CD1c-positive myeloid dendritic cell (primary cell): Measurements from ENCODE around the gene MIOX.

Experiments
- DNase-seq: peaks from one replicate; pipeline ENCODE4 v3.0.0-alpha.2; 2016; ENCODE audit errors: extremely low spot score

MIOX gene

GRCh38 chr22:50490531-50491308 lies 4.1 kb downstream of the MIOX start:
- DNase-seq: peak; percentile 92

GRCh38 chr22:50497093-50497492 lies 10.4 kb downstream of the MIOX start:
- DNase-seq: no peak

- DNase-seq: peak; percentile 82
These were observed 11.7 kb downstream of the MIOX start for GRCh38 chr22:50498322-50498890.

GRCh38 chr22:50500452-50500851 lies 13.8 kb downstream of the MIOX start:
- no peak for DNase-seq

GRCh38 chr22:50502096-50502495 lies 15.4 kb downstream of the MIOX start:
- DNase-seq: no peak

GRCh38 chr22:50502628-50503474 lies 16.2 kb downstream of the MIOX start:
- no peak for DNase-seq

- DNase-seq: no peak
These were observed 17.0 kb downstream of the MIOX start for GRCh38 chr22:50503475-50504145.

- no peak for DNase-seq
These were observed 17.9 kb downstream of the MIOX start for GRCh38 chr22:50504369-50505211.

GRCh38 chr22:50505276-50505775 lies 18.7 kb downstream of the MIOX start:
- DNase-seq: no peak

GRCh38 chr22:50505776-50506610 lies 19.3 kb downstream of the MIOX start:
- no peak for DNase-seq

GRCh38 chr22:50506611-50507420 lies 20.2 kb downstream of the MIOX start:
- DNase-seq: no peak

- DNase-seq: no peak
These were observed 20.8 kb downstream of the MIOX start, which contains the start of gene LMF2 for GRCh38 chr22:50507421-50507990. LMF2 (minus strand) TSS chr22:50507702; CDS start chr22:50507675, 27 bp downstream.

- DNase-seq: peak; percentile 100
These were observed 21.6 kb downstream of the MIOX start, which contains the start of gene NCAPH2 for GRCh38 chr22:50507991-50508884. NCAPH2 (plus strand) TSS chr22:50508224; CDS start chr22:50508338, 114 bp downstream.

- DNase-seq: no peak
These were observed 22.2 kb downstream of the MIOX start for GRCh38 chr22:50508897-50509296.

- no peak for DNase-seq
These were observed 26.5 kb downstream of the MIOX start for GRCh38 chr22:50513175-50513574.

- no peak for DNase-seq
These were observed 29.4 kb downstream of the MIOX start for GRCh38 chr22:50516068-50516467.

GRCh38 chr22:50516891-50517290 lies 30.2 kb downstream of the MIOX start:
- no peak for DNase-seq
